Occipital lobe (tissue), 2 donors: ENCODE measurements around the gene AP2A2. TPM values are rescaled to one million over a fixed set of nuclear protein-coding genes. Genes with fewer than 3 reads are reported as not detected.

Experiments used
- DNase-seq: peaks from one replicate; lab custom pipeline; 2025; lab: John Stamatoyannopoulos, UW
- total RNA-seq: library from RNA; depleted of rRNA; stranded (reverse); fragments of >200 nt; gene quantifications from one replicate; pipeline ENCODE4 v1.2.3, GENCODE V29; 2014

Gene AP2A2
- total RNA-seq, 1 donor from 2014 or later = 35.6 TPM

GRCh38 chr11:898540-899190 lies 27.0 kb upstream of the AP2A2 start:
- no peak for DNase-seq

- DNase-seq = no peak
Measured at GRCh38 chr11:899724-900123, 25.9 kb upstream of the AP2A2 start.

- no peak for DNase-seq
Measured at GRCh38 chr11:900545-900944, 25.1 kb upstream of the AP2A2 start.

GRCh38 chr11:901452-902061 lies 24.1 kb upstream of the AP2A2 start:
- no peak for DNase-seq

- DNase-seq = no peak
Measured at GRCh38 chr11:904380-904779, 21.3 kb upstream of the AP2A2 start.

- no peak for DNase-seq
Measured at GRCh38 chr11:905952-906351, 19.7 kb upstream of the AP2A2 start.

- no peak for DNase-seq
Measured at GRCh38 chr11:907668-908067, 18.0 kb upstream of the AP2A2 start.

- no peak for DNase-seq
Measured at GRCh38 chr11:908273-908672, 17.4 kb upstream of the AP2A2 start.

- no peak for DNase-seq
Measured at GRCh38 chr11:909406-909805, 16.3 kb upstream of the AP2A2 start.

- DNase-seq = no peak
Measured at GRCh38 chr11:910044-910588, 15.6 kb upstream of the AP2A2 start.

GRCh38 chr11:910589-911030 lies 15.1 kb upstream of the AP2A2 start, which contains the start of gene CHID1:
TSS of gene CHID1 (minus strand) at chr11:910810. CDS start at chr11:904816, 5,994 bp downstream.
- peak; percentile 88 for DNase-seq

GRCh38 chr11:911031-911889 lies 14.4 kb upstream of the AP2A2 start:
- DNase-seq = peak; percentile 28

- no peak for DNase-seq
Measured at GRCh38 chr11:911890-912219, 13.8 kb upstream of the AP2A2 start.

- DNase-seq = no peak
Measured at GRCh38 chr11:912266-912665, 13.4 kb upstream of the AP2A2 start.

GRCh38 chr11:913043-913442 lies 12.6 kb upstream of the AP2A2 start:
- DNase-seq = no peak

- no peak for DNase-seq
Measured at GRCh38 chr11:914204-914603, 11.5 kb upstream of the AP2A2 start.

GRCh38 chr11:914747-915501 lies 10.7 kb upstream of the AP2A2 start:
- DNase-seq = no peak

- DNase-seq = no peak
Measured at GRCh38 chr11:917426-917825, 8.2 kb upstream of the AP2A2 start.

GRCh38 chr11:921921-922678 lies 3.6 kb upstream of the AP2A2 start:
- no peak for DNase-seq

GRCh38 chr11:923691-924405 lies 1.8 kb upstream of the AP2A2 start:
- no peak for DNase-seq
